Measurements from ENCODE around the gene ZNF862. TPM values are rescaled to one million over a fixed set of nuclear protein-coding genes. Genes with fewer than 3 reads are reported as not detected.

The ZNF862 gene
- total RNA-seq, 1 experiment from 2014 or later: 42.4 TPM

DNA sequence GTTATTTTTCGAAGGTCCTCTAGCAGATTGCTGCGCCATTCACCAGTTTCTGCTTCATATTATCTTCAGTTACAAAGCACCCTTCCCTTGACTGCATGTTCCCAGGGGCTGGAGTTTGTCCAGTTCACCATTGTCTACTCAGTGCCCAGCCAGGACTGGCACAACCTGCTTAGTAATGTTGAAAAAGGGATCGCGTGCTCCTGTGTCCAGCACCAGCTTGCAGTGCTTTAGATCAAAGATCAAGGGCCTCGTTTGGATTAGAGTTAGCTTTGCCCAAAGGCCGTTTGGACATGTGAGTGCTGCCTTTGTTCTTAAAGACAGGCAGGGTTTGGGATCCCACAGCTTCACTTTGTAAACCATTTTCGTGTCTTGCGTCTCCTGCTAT lies 36.5 kb downstream of the ZNF862 start:
- Histone ChIP-seq H4K20me1 (ENCODE audit: insufficient read depth) (no peaks in the 10 kb centered on the region), H3K36me3 (ENCODE audit: low read depth) (no peaks in the 10 kb centered on the region), H3K4me2 (peak overlapping the region; percentile 82), H3F3A (ENCODE audit: insufficient read depth, low read depth) (peaks cover 19% of the 10 kb centered on the region; the same call in 1 of the 2 replicates), H3K79me2 (ENCODE audit: low read depth) (no peaks in the 10 kb centered on the region), H3K27me3 (ENCODE audit: insufficient read depth, low read depth) (no peaks in the 10 kb centered on the region), H3K27ac (no peak overlapping the region), H3K4me3 (peak overlapping the region; percentile 75; the same call in 1 of the 2 replicates), H2AFZ (peak overlapping the region; percentile 97; the same call in 1 of the 2 replicates), H3K9me3 (ENCODE audit: insufficient read depth, low read depth) (no peaks in the 10 kb centered on the region), H3K4me1 (replicated peaks; ENCODE audit: insufficient read depth) (peaks cover 5% of the 10 kb centered on the region; the same call in 1 of the 2 replicates), H3K9me2 (ENCODE audit: insufficient read depth) (no peaks in the 10 kb centered on the region)
- DNase-seq: no peak
- ChIA-PET POLR2A (ENCODE audit: unreplicated experiment) (no interaction called here), CTCF (no interaction called here)
- intact Hi-C loops (cut with micrococcal nuclease; ENCODE audit: unreplicated experiment): loop anchor here (5.0 to 10.0 kb wide), 2 partner anchors 67 to 250 kb away; no protein-coding TSS in a partner anchor
- no TSS peak for BruUV-seq (replicated peaks)
- TF ChIP-seq, protein P1, sequence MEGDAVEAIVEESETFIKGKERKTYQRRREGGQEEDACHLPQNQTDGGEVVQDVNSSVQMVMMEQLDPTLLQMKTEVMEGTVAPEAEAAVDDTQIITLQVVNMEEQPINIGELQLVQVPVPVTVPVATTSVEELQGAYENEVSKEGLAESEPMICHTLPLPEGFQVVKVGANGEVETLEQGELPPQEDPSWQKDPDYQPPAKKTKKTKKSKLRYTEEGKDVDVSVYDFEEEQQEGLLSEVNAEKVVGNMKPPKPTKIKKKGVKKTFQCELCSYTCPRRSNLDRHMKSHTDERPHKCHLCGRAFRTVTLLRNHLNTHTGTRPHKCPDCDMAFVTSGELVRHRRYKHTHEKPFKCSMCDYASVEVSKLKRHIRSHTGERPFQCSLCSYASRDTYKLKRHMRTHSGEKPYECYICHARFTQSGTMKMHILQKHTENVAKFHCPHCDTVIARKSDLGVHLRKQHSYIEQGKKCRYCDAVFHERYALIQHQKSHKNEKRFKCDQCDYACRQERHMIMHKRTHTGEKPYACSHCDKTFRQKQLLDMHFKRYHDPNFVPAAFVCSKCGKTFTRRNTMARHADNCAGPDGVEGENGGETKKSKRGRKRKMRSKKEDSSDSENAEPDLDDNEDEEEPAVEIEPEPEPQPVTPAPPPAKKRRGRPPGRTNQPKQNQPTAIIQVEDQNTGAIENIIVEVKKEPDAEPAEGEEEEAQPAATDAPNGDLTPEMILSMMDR (conservative IDR thresholded peaks at IDR 0.05): no peak
- TF ChIP-seq EZH2 (IDR thresholded peaks at IDR 0.05; ENCODE audit: low read depth): no peak

DNA sequence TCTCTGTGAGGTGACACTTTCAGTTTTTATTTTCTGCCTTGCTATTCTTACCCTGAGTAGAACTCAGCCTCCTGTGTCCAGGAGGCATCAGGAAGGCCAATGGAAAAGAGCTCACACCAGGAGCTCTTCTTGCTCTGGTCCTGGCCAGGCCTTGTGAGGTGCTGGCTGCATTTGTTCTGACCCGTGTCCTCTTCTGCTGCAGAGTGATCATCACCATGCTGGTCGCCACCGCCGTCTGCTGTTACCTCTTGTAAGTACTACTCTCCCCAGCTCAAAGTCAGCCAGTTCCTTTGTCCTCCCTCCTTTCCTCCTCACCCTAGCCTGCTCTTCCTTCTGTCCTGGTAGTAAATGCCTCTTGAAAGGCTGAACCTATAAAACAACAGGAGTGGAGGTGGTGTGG lies 37.2 kb downstream of the ZNF862 start:
- BruUV-seq (replicated peaks): no TSS peak
- Histone ChIP-seq H3K9me3 (ENCODE audit: insufficient read depth, low read depth) (no peaks in the 10 kb centered on the region), H3F3A (ENCODE audit: insufficient read depth, low read depth) (peaks cover 19% of the 10 kb centered on the region; the same call in 1 of the 2 replicates), H3K4me1 (replicated peaks; ENCODE audit: insufficient read depth) (peaks cover 5% of the 10 kb centered on the region; the same call in 1 of the 2 replicates), H4K20me1 (ENCODE audit: insufficient read depth) (no peaks in the 10 kb centered on the region), H3K4me3 (no peak overlapping the region), H3K9me2 (ENCODE audit: insufficient read depth) (no peaks in the 10 kb centered on the region), H2AFZ (no peak overlapping the region), H3K27me3 (ENCODE audit: insufficient read depth, low read depth) (no peaks in the 10 kb centered on the region), H3K27ac (no peak overlapping the region), H3K79me2 (ENCODE audit: low read depth) (no peaks in the 10 kb centered on the region), H3K4me2 (no peak overlapping the region), H3K36me3 (ENCODE audit: low read depth) (no peaks in the 10 kb centered on the region)
- ChIA-PET CTCF (no interaction called here), POLR2A (ENCODE audit: unreplicated experiment) (no interaction called here)
- intact Hi-C loops (cut with micrococcal nuclease; ENCODE audit: unreplicated experiment): loop anchor here (10.0 kb wide), 1 partner anchor 251 kb away; no protein-coding TSS in a partner anchor
- DNase-seq: no peak
- no peak for TF ChIP-seq EZH2 (IDR thresholded peaks at IDR 0.05; ENCODE audit: low read depth)
- TF ChIP-seq, protein P1 (conservative IDR thresholded peaks at IDR 0.05): no peak

DNA sequence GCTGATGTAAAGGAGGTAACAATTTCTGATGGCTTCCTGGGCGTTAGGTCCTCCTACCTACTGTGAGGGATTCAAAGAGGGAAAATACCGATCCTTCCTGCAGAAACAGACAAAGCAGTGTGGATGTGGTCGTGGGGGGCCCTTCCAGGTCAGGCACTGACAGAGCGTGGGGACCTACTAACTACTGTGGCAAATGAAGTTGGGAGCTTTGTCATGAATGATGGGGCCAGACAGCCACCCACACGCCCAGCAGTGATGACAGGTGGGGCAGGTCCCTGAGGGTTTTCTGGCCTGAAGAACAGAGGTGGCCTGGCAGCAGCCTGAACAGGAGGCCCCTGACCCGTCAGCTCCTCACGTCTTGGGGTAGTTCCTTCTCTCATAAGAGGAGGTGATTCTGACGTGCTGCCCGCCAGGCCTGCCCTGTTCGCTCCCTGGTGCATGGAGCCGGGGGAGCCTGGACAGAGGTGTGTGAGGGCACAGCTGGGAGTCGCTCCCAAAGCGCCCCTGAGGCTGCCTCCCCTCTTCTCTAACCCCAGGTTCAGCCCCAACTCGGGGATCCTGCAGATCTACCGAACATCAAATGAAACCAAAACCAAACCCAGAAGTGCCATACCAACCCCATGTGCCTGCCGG lies 39.8 kb downstream of the ZNF862 start:
- H3K9me2 ChIP-seq (ENCODE audit: insufficient read depth): no peaks in the 10 kb centered on the region
- no peak overlapping the region for H3K27ac ChIP-seq
- no peak overlapping the region for H3K4me3 ChIP-seq
- ChIA-PET CTCF (no interaction called here), POLR2A (ENCODE audit: unreplicated experiment) (no interaction called here)
- no peaks in the 10 kb centered on the region for H4K20me1 ChIP-seq (ENCODE audit: insufficient read depth)
- intact Hi-C loops (cut with micrococcal nuclease; ENCODE audit: unreplicated experiment): loop anchor here (10.0 kb wide), 1 partner anchor 253 kb away; no protein-coding TSS in a partner anchor
- peaks cover 2% of the 10 kb centered on the region; the same call in 1 of the 2 replicates for H3F3A ChIP-seq (ENCODE audit: insufficient read depth, low read depth)
- no peak for DNase-seq
- H3K4me2 ChIP-seq: no peak overlapping the region
- no peaks in the 10 kb centered on the region for H3K9me3 ChIP-seq (ENCODE audit: insufficient read depth, low read depth)
- no peaks in the 10 kb centered on the region for H3K27me3 ChIP-seq (ENCODE audit: insufficient read depth, low read depth)
- H3K4me1 ChIP-seq (replicated peaks; ENCODE audit: insufficient read depth): no peaks in the 10 kb centered on the region; the same call in 1 of the 2 replicates
- H3K79me2 ChIP-seq (ENCODE audit: low read depth): no peaks in the 10 kb centered on the region
- H3K36me3 ChIP-seq (ENCODE audit: low read depth): no peaks in the 10 kb centered on the region
- no peak overlapping the region for H2AFZ ChIP-seq
- TF ChIP-seq, protein P1 (conservative IDR thresholded peaks at IDR 0.05): no peak
- no peak for TF ChIP-seq EZH2 (IDR thresholded peaks at IDR 0.05; ENCODE audit: low read depth)
- BruUV-seq (replicated peaks): no TSS peak
